GM19397 (cell line): Measurements from ENCODE around the gene CASQ2.
"Not testable (repeated sequence)": the region's sequence is repeated elsewhere in the genome, so short reads cannot be mapped to it uniquely, and the experiment has no call there.

Experiments
- ATAC-seq: cut with Tn5 transposase; IDR thresholded peaks from one replicate; pipeline ENCODE4 v1.9.1; 2021; ENCODE audit warnings: mild to moderate bottlenecking, moderate library complexity; ENCODE audit not compliant: unreplicated experiment

Gene CASQ2

GRCh38 chr1:115781851-115782250 lies 13.3 kb upstream of the CASQ2 start:
- ATAC-seq = no peak

- ATAC-seq = no peak
Measured at GRCh38 chr1:115781343-115781742, 12.8 kb upstream of the CASQ2 start.

GRCh38 chr1:115780655-115781054 lies 12.1 kb upstream of the CASQ2 start:
- not testable (repeated sequence) for ATAC-seq

- not testable (repeated sequence) for ATAC-seq
Measured at GRCh38 chr1:115779075-115779474, 10.6 kb upstream of the CASQ2 start.

- ATAC-seq = no peak
Measured at GRCh38 chr1:115771847-115772457, 3.4 kb upstream of the CASQ2 start.

- no peak for ATAC-seq
Measured at GRCh38 chr1:115771094-115771846, 2.8 kb upstream of the CASQ2 start.

GRCh38 chr1:115767403-115767802 lies 1.1 kb downstream of the CASQ2 start:
- no peak for ATAC-seq

- no peak for ATAC-seq
Measured at GRCh38 chr1:115765091-115765490, 3.4 kb downstream of the CASQ2 start.

- ATAC-seq = no peak
Measured at GRCh38 chr1:115764541-115764940, 4.0 kb downstream of the CASQ2 start.

GRCh38 chr1:115762779-115763178 lies 5.7 kb downstream of the CASQ2 start:
- ATAC-seq = no peak

- no peak for ATAC-seq
Measured at GRCh38 chr1:115761601-115762302, 6.8 kb downstream of the CASQ2 start.

GRCh38 chr1:115757856-115758255 lies 10.7 kb downstream of the CASQ2 start:
- no peak for ATAC-seq

GRCh38 chr1:115757326-115757725 lies 11.2 kb downstream of the CASQ2 start:
- ATAC-seq = no peak

GRCh38 chr1:115755456-115756370 lies 12.8 kb downstream of the CASQ2 start:
- ATAC-seq = no peak

GRCh38 chr1:115753830-115754229 lies 14.7 kb downstream of the CASQ2 start:
- ATAC-seq = no peak

GRCh38 chr1:115753361-115753760 lies 15.2 kb downstream of the CASQ2 start:
- ATAC-seq = no peak

GRCh38 chr1:115748401-115749150 lies 19.9 kb downstream of the CASQ2 start:
- ATAC-seq = no peak

- ATAC-seq = no peak
Measured at GRCh38 chr1:115746021-115746690, 22.4 kb downstream of the CASQ2 start.

- ATAC-seq = no peak
Measured at GRCh38 chr1:115744646-115745275, 23.8 kb downstream of the CASQ2 start.
